IMR-90 (cell line): Measurements from ENCODE around the gene FGGY. TPM values are rescaled to one million over a fixed set of nuclear protein-coding genes. Genes with fewer than 3 reads are reported as not detected.

Source experiments
- ATAC-seq: fragments of 200-7000 bp; cut with Tn5 transposase; 2 replicates; pipeline ENCODE4 v1.9.1; 2020; ENCODE audit warnings: low read depth, mild to moderate bottlenecking, moderate library complexity
- BruUV-seq: library from RNA; stranded (reverse); fragments of 400-500 nt; replicated peaks from 2 replicates; lab custom pipeline; 2021; lab: Mats Ljungman, UMichigan
- CTCF ChIA-PET: fragments of 300-600 bp; formaldehyde crosslinking; extraction: SDS; loops from one replicate; lab custom pipeline; 2021; ENCODE audit warnings: antibody characterized with exemption; lab: Yijun Ruan, JAX
- POLR2A ChIA-PET: fragments of 300-600 bp; sonication (Branson Sonifier 250); formaldehyde crosslinking; loops from one replicate; lab custom pipeline; 2022; ENCODE audit warnings: antibody characterized with exemption; ENCODE audit not compliant: unreplicated experiment; lab: Charles Lee
- DNase-seq: peaks from one replicate; pipeline ENCODE4 v3.0.0; 2013
- H2AFZ ChIP-seq: replicated peaks from 2 replicates; pipeline ENCODE3; 2013; ENCODE audit warnings: low read length, mild to moderate bottlenecking; ENCODE audit not compliant: poor library complexity
- H2AK5ac ChIP-seq: 2 replicates; pipeline ENCODE4 v1.6.1; 2013; ENCODE audit warnings: low read depth, low read length, inconsistent platforms
- H2AK9ac ChIP-seq: replicated peaks from 2 replicates; pipeline ENCODE3; 2013; ENCODE audit warnings: mild to moderate bottlenecking, low read depth, low read length, moderate library complexity; ENCODE audit not compliant: poor library complexity
- H2BK120ac ChIP-seq: 2 replicates; pipeline ENCODE4 v1.6.1; 2013; ENCODE audit warnings: low read depth, low read length, inconsistent platforms
- H2BK15ac ChIP-seq: 3 replicates; pipeline ENCODE4 v1.6.1; 2013; ENCODE audit warnings: low read depth, low read length, inconsistent platforms
- H2BK20ac ChIP-seq: 2 replicates; pipeline ENCODE4 v1.6.1; 2013; ENCODE audit warnings: low read depth, mild to moderate bottlenecking, inconsistent platforms, low read length, moderate library complexity
- H2BK5ac ChIP-seq: 2 replicates; pipeline ENCODE4 v1.6.1; 2013; ENCODE audit warnings: mild to moderate bottlenecking, low read depth, low read length, inconsistent platforms; ENCODE audit not compliant: poor library complexity, severe bottlenecking
- H3K14ac ChIP-seq: replicated peaks from 2 replicates; pipeline ENCODE4 v1.6.1; 2013; ENCODE audit warnings: low read depth, low read length, inconsistent platforms
- H3K18ac ChIP-seq: 2 replicates; pipeline ENCODE4 v1.6.1; 2013; ENCODE audit warnings: low read depth, low read length, control low read depth
- H3K23ac ChIP-seq: 2 replicates; pipeline ENCODE4 v1.6.1; 2013; ENCODE audit warnings: low read depth, low read length, inconsistent platforms
- H3K27ac ChIP-seq: 2 replicates; pipeline ENCODE4 v1.5.1; 2013; ENCODE audit warnings: mild to moderate bottlenecking, control low read depth, low read length; ENCODE audit not compliant: insufficient read depth
- H3K27me3 ChIP-seq: 2 replicates; pipeline ENCODE4 v1.6.1; 2013; ENCODE audit warnings: low read length; ENCODE audit not compliant: control insufficient read depth, insufficient read depth
- H3K36me3 ChIP-seq: 2 replicates; pipeline ENCODE4 v1.6.1; 2013; ENCODE audit warnings: low read length, mixed read lengths; ENCODE audit not compliant: control insufficient read depth, insufficient read depth
- H3K4ac ChIP-seq: 2 replicates; pipeline ENCODE4 v1.6.1; 2013; ENCODE audit warnings: low read depth, low read length, inconsistent platforms
- H3K4me1 ChIP-seq: 2 replicates; pipeline ENCODE4 v1.6.1; 2013; ENCODE audit warnings: low read length, mixed read lengths; ENCODE audit not compliant: control insufficient read depth, insufficient read depth
- H3K4me2 ChIP-seq: 2 replicates; pipeline ENCODE4 v1.6.1; 2013; ENCODE audit warnings: low read depth, mild to moderate bottlenecking, control low read depth, low read length, moderate library complexity
- H3K4me3 ChIP-seq: 2 replicates; pipeline ENCODE4 v1.5.1; 2013; ENCODE audit warnings: low read depth, mild to moderate bottlenecking, control low read depth, low read length, moderate library complexity; ENCODE audit not compliant: insufficient read depth
- H3K56ac ChIP-seq: 2 replicates; pipeline ENCODE4 v1.6.1; 2013; ENCODE audit warnings: low read length, inconsistent platforms; ENCODE audit not compliant: insufficient read depth; ENCODE audit errors: extremely low read depth
- H3K79me1 ChIP-seq, 2 experiments: 2 replicates each; pipeline ENCODE4 v1.6.1; 2013; ENCODE audit warnings: low read length in 2 of 2, inconsistent platforms in 1 of 2, low read depth in 1 of 2
- H3K9ac ChIP-seq: 2 replicates; pipeline ENCODE4 v1.6.1; 2013; ENCODE audit warnings: low read depth, low read length, control low read depth
- H3K9me1 ChIP-seq: 2 replicates; pipeline ENCODE4 v1.6.1; 2013; ENCODE audit warnings: low read length, inconsistent platforms; ENCODE audit not compliant: insufficient read depth
- H3K9me3 ChIP-seq: 2 replicates; pipeline ENCODE4 v1.6.1; 2013; ENCODE audit warnings: low read length; ENCODE audit not compliant: control insufficient read depth, insufficient read depth
- H4K20me1 ChIP-seq: 2 replicates; pipeline ENCODE4 v1.6.1; 2013; ENCODE audit warnings: low read length, inconsistent platforms; ENCODE audit not compliant: insufficient read depth
- H4K5ac ChIP-seq: 2 replicates; pipeline ENCODE4 v1.6.1; 2013; ENCODE audit warnings: mild to moderate bottlenecking, low read depth, low read length, control low read depth
- H4K8ac ChIP-seq, 2 experiments: 2 replicates each; pipeline ENCODE4 v1.6.1; 2013; ENCODE audit warnings: low read depth in 2 of 2, low read length in 2 of 2, control low read depth in 1 of 2, inconsistent platforms in 1 of 2
- H4K91ac ChIP-seq: 2 replicates; pipeline ENCODE4 v1.6.1; 2013; ENCODE audit warnings: low read depth, low read length, inconsistent platforms; ENCODE audit not compliant: insufficient read depth
- BHLHE40 ChIP-seq: fragments of 150-350 bp; IDR thresholded peaks from 2 replicates; pipeline ENCODE4 v1.6.1; 2016; ENCODE audit warnings: mild to moderate bottlenecking, low read depth, low read length
- CEBPB ChIP-seq: IDR thresholded peaks from 2 replicates; pipeline ENCODE4 v1.6.1; 2012; ENCODE audit warnings: low read depth, low read length, improper control_type of control experiment
- CHD1 ChIP-seq: IDR thresholded peaks from 2 replicates; pipeline ENCODE4 v1.6.1; 2012; ENCODE audit warnings: low read depth, low read length, improper control_type of control experiment
- CTCF ChIP-seq: conservative IDR thresholded peaks from 2 replicates; pipeline ENCODE4 v1.5.1; 2012; ENCODE audit warnings: mild to moderate bottlenecking, low read depth, low read length, improper control_type of control experiment
- ELK1 ChIP-seq: fragments of 150-350 bp; IDR thresholded peaks from 2 replicates; pipeline ENCODE4 v1.6.1; 2016; ENCODE audit warnings: low read depth, mild to moderate bottlenecking, low read length, moderate library complexity, borderline replicate concordance
- FOS ChIP-seq: fragments of 150-350 bp; IDR thresholded peaks from 2 replicates; pipeline ENCODE4 v1.6.1; 2016; ENCODE audit warnings: low read depth, low read length
- MAFK ChIP-seq: IDR thresholded peaks from 2 replicates; pipeline ENCODE4 v1.6.1; 2012; ENCODE audit warnings: low read depth, low read length, improper control_type of control experiment
- MAZ ChIP-seq: IDR thresholded peaks from 2 replicates; pipeline ENCODE4 v1.6.1; 2012; ENCODE audit warnings: low read depth, mild to moderate bottlenecking, low read length, improper control_type of control experiment, moderate library complexity, borderline replicate concordance
- MXI1 ChIP-seq: IDR thresholded peaks from 2 replicates; pipeline ENCODE4 v1.6.1; 2012; ENCODE audit warnings: low read depth, mild to moderate bottlenecking, low read length, moderate library complexity, borderline replicate concordance
- NFE2L2 ChIP-seq: fragments of 150-350 bp; IDR thresholded peaks from 2 replicates; pipeline ENCODE4 v1.6.1; 2016; ENCODE audit warnings: low read depth, mild to moderate bottlenecking, low read length
- POLR2A ChIP-seq: IDR thresholded peaks from 2 replicates; pipeline ENCODE4 v1.6.1; 2012; ENCODE audit warnings: mild to moderate bottlenecking, low read depth, low read length
- RAD21 ChIP-seq: IDR thresholded peaks from 2 replicates; pipeline ENCODE4 v1.6.1; 2012; ENCODE audit warnings: low read length, improper control_type of control experiment
- RCOR1 ChIP-seq: IDR thresholded peaks from 2 replicates; pipeline ENCODE4 v1.6.1; 2012; ENCODE audit warnings: mild to moderate bottlenecking, low read length, improper control_type of control experiment; ENCODE audit not compliant: insufficient replicate concordance
- RFX5 ChIP-seq: IDR thresholded peaks from 2 replicates; pipeline ENCODE4 v1.8.0; 2012; ENCODE audit warnings: low read depth, mild to moderate bottlenecking, low read length, moderate library complexity
- SMC3 ChIP-seq: fragments of 150-350 bp; IDR thresholded peaks from 2 replicates; pipeline ENCODE4 v1.6.1; 2016; ENCODE audit warnings: low read depth, mild to moderate bottlenecking, antibody characterized with exemption, low read length, moderate library complexity
- USF2 ChIP-seq: fragments of 150-350 bp; IDR thresholded peaks from 2 replicates; pipeline ENCODE4 v1.6.1; 2017; ENCODE audit warnings: mild to moderate bottlenecking, antibody characterized with exemption, low read length, low read depth
- WGBS, 2 experiments: methylation state at CpG; one replicate each; pipeline versions ENCODE4 v1.1.5 to v1.1.7; 2013; ENCODE audit warnings: missing lambda C conversion rate in 2 of 2; ENCODE audit not compliant: insufficient read length in 1 of 2; ENCODE audit errors: extremely low coverage in 2 of 2; 5-methylcytosine and 5-hydroxymethylcytosine counted together
- dilution Hi-C: fragments of 300-500 bp; cut with HindIII; formaldehyde crosslinking; loops from one replicate; pipeline ENCODE4 v1.14.3; 2018; ENCODE audit warnings: low sequenced_read_pairs; ENCODE audit not compliant: unreplicated experiment
- in situ Hi-C: fragments of 300-500 bp; cut with MboI; formaldehyde crosslinking; loops from 3 replicates; pipeline ENCODE4 v1.14.3; 2019; ENCODE audit warnings: low sequenced_read_pairs, inconsistent platforms, mixed read lengths
- intact Hi-C: fragments of 100-400 bp; cut with micrococcal nuclease; formaldehyde crosslinking; loops from 2 replicates; pipeline ENCODE4 v1.10.0; 2022
- polyA plus RNA-seq, 3 experiments: library from polyadenylated mRNA; depleted of rRNA; stranded (reverse); fragments of >200 nt; gene quantifications; 2 replicates each; pipeline ENCODE4 v1.2.3, GENCODE V29; 2012; ENCODE audit warnings: low replicate concordance in 1 of 3
- total RNA-seq: library from RNA; depleted of rRNA; stranded (reverse); fragments of >200 nt; gene quantifications from 2 replicates; pipeline ENCODE4 v1.2.3, GENCODE V29; 2012

The FGGY gene
- total and polyA plus RNA-seq, 2 of the 4 experiments (the other 2 are of a cell fraction) = 5.6 to 14.0 TPM

- Histone ChIP-seq H3K9ac (no peak overlapping the region), H2AK5ac (no peak overlapping the region), H2BK20ac (no peak overlapping the region), H3K4me1 (no peaks in the 10 kb centered on the region), H3K9me3 (no peaks in the 10 kb centered on the region), H3K79me1 (no peaks in the 10 kb centered on the region), H4K20me1 (no peaks in the 10 kb centered on the region), H3K9me1 (0 out of 2 replicates have a peak, but pooled peaks cover 2% of the 10 kb centered on the region), H3K23ac (no peak overlapping the region), H3K56ac (no peak overlapping the region), H3K14ac (peak overlapping the region; percentile 14; the same call in 1 of the 2 replicates), H3K4me3 (no peak overlapping the region), H3K36me3 (no peaks in the 10 kb centered on the region), H2AK9ac (no peak overlapping the region), H4K91ac (0 out of 2 replicates have a peak overlapping the region, but pooled peaks have one; percentile 18), H3K27me3 (no peaks in the 10 kb centered on the region), H3K27ac (no peak overlapping the region), H4K5ac (no peak overlapping the region), H3K4ac (no peak overlapping the region), H2BK5ac (no peak overlapping the region), H4K8ac (no peak overlapping the region), H2BK15ac (no peak overlapping the region), H3K18ac (peak overlapping the region; percentile 34; the same call in 1 of the 2 replicates), H2AFZ (no peak overlapping the region), H2BK120ac (no peak overlapping the region), H3K4me2 (no peak overlapping the region)
- ChIA-PET POLR2A (no interaction called here), CTCF (no interaction called here)
- WGBS, 2 experiments = 100% methylated on average over 2 of the region's 3 CpGs; no CpG with 5 or more reads in 1 of the 2 experiments
- in situ Hi-C loops (no loop called here), dilution Hi-C loops (no loop called here), intact Hi-C loops (loop anchor here (5.0 kb wide), 1 partner anchor 33 kb away; no protein-coding TSS in a partner anchor)
- TF ChIP-seq MAFK (no peak), MAZ (no peak), CHD1 (no peak), SMC3 (no peak), RFX5 (no peak), CEBPB (no peak), CTCF (no peak), USF2 (no peak), BHLHE40 (no peak), ELK1 (no peak), FOS (no peak), NFE2L2 (no peak), POLR2A (no peak), RAD21 (no peak), RCOR1 (no peak), MXI1 (no peak)
- ATAC-seq (no peak), DNase-seq (peak; percentile 36)
- BruUV-seq = no TSS peak
Measured at GRCh38 chr1:59323879-59324278, 27.0 kb downstream of the FGGY start.
